Psoas muscle (tissue), 8 donors: ENCODE measurements around the gene MRPS9. TPM values are rescaled to one million over a fixed set of nuclear protein-coding genes. Genes with fewer than 3 reads are reported as not detected.

Experiments
- ATAC-seq, 4 donors: fragments of 200-7000 bp; cut with Tn5 transposase; one replicate each; pipeline ENCODE4 v1.9.1; 2020; ENCODE audit warnings: moderate library complexity in 3 of 4, mild to moderate bottlenecking in 2 of 4
- DNase-seq, 2 donors: peaks; one replicate each; pipeline ENCODE4 v3.0.0-alpha.2; 2020
- H3K27ac ChIP-seq: fragments of 200-600 bp; one replicate; pipeline ENCODE4 v1.8.0; 2022
- H3K27me3 ChIP-seq, 3 donors: fragments of 200-600 bp in 1 of 3; one replicate each; pipeline versions ENCODE4 v1.6.1 to v1.8.0; 2013 to 2022; ENCODE audit warnings: low read length in 2 of 3, mild to moderate bottlenecking in 2 of 3, moderate library complexity in 1 of 3; ENCODE audit not compliant: insufficient read depth in 3 of 3
- H3K36me3 ChIP-seq, 2 donors: fragments of 200-600 bp in 1 of 2; one replicate each; pipeline versions ENCODE4 v1.6.1 to v1.8.0; 2013 to 2022; ENCODE audit warnings: low read depth in 1 of 2, mild to moderate bottlenecking in 1 of 2, moderate library complexity in 1 of 2; ENCODE audit not compliant: insufficient read depth in 1 of 2
- H3K4me1 ChIP-seq: fragments of 200-600 bp; one replicate; pipeline ENCODE4 v1.8.0; 2022
- H3K4me3 ChIP-seq: fragments of 200-600 bp; one replicate; pipeline ENCODE4 v1.8.0; 2022; ENCODE audit warnings: mild to moderate bottlenecking
- H3K9me3 ChIP-seq: fragments of 200-600 bp; one replicate; pipeline ENCODE4 v1.8.0; 2022
- CTCF ChIP-seq: fragments of 200-600 bp; IDR thresholded peaks from one replicate; pipeline ENCODE4 v1.8.0; 2022; ENCODE audit warnings: antibody characterized with exemption
- whole genome bisulfite sequencing, 3 donors: extraction: QIAGEN DNeasy Blood & Tissue Kit; methylation state at CpG; one replicate each; pipeline versions ENCODE4 v1.1.6 to v1.1.7; 2013; 5-methylcytosine and 5-hydroxymethylcytosine counted together
- intact Hi-C, 2 donors: fragments of 100-400 bp; cut with DNase I; formaldehyde crosslinking; loops; one replicate each; pipeline versions ENCODE4 v1.11.0 to v1.14.2; 2022
- polyA plus RNA-seq, 3 donors: library from polyadenylated mRNA; stranded (reverse); fragments of 200-250 nt; gene quantifications; one replicate each; pipeline ENCODE4 v1.2.3, GENCODE V29; 2013
- total RNA-seq, 4 donors: library from RNA; stranded (reverse); fragmentation: NEBNext Ultra II Directional in 2 of 4; extraction: Animal tissue kit (Norgen Biotek cat#: 25700) in 2 of 4; gene quantifications; one replicate each; pipeline versions ENCODE4 v1.2.1 to v1.2.4, GENCODE V29; 2021 to 2023
- donor health status: healthy with polysubstance abuse.
- donor health status: DM: no; HTN: no; CAD: no; lungs with moderate emphysema.
- donor health status: Bipolar disorder and iron deficiency.
- donor health status: healthy.
- donor health status: DM: yes; HTN: yes; CAD: no.
- donor health status: DM: no; HTN: no; CAD: no.
- donor health status: DM: no; HTN: no; CAD: no.
- donor health status: DM: yes; HTN: yes; CAD: no.

MRPS9 gene
- total and polyA plus RNA-seq, 7 donors, result 41.3 to 62.4 (median 49.8) TPM

DNA sequence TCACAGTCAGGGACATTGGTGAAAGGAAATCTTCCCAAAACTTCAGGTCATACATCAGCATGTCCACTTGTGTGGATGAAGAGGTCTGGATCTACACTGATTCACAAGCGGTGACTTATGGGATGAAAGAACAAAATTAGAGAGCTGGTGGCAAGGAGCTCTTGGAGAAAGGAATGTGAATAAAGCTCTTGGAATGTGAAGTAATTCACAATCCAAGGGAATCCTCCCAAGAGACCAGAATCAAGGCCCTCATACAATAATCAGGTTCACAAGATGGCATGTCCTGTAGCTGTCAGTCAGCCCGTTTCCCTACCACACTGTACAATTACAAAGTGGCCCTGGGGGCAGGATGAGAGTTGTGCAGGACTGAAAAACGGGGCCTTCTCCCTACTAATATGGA lies 96.2 kb downstream of the MRPS9 start:
- H3K4me3 ChIP-seq, result no peak overlapping the region
- intact Hi-C loops, result no loop called here
- DNase-seq (no peak), ATAC-seq (no peak)
- no peak overlapping the region for H3K27ac ChIP-seq
- H3K4me1 ChIP-seq, result no peaks in the 10 kb centered on the region
- no peaks in the 10 kb centered on the region for H3K9me3 ChIP-seq
- no peaks in the 10 kb centered on the region for H3K27me3 ChIP-seq
- no peaks in the 10 kb centered on the region for H3K36me3 ChIP-seq
- no peak for TF ChIP-seq CTCF
- 51 to 67% (median 64%) methylated on average over 3 of the region's 3 CpGs for WGBS, 3 donors

GRCh38 chr2:105135436-105135835 lies 97.6 kb downstream of the MRPS9 start:
- WGBS, 3 donors, result 74 to 82% (median 80%) methylated on average over 6 of the region's 6 CpGs
- intact Hi-C loops, result no loop called here
- Histone ChIP-seq H3K27me3 (peaks cover 0 to 4% (median 0%) of the 10 kb centered on the region in 3 donors), H3K9me3 (no peaks in the 10 kb centered on the region), H3K4me3 (no peak overlapping the region), H3K4me1 (no peaks in the 10 kb centered on the region), H3K27ac (no peak overlapping the region), H3K36me3 (no peaks in the 10 kb centered on the region)
- DNase-seq, result no peak
- no peak for TF ChIP-seq CTCF
- ATAC-seq, result no peak

DNA sequence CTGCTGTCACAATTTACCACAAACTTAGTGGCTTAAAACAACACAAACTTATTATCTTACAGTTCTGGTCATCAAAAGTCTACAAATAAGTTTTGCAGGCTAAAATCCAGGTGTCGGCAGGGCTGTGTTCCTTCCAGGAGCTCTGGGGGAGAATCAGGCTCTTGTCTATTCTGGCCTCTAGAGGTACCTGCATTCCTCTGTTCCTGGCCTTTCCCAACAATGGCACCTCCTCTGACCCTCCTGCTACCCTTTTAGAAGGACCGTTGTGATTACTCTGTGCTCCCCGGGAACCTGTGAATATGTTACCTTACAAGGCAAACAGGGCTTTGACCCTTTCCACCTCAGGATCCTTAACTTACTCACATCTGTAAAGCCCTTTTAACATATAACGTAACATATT lies 98.5 kb downstream of the MRPS9 start:
- no peaks in the 10 kb centered on the region for H3K4me1 ChIP-seq
- no peak for ATAC-seq
- TF ChIP-seq CTCF, result no peak
- 79 to 83% (median 80%) methylated on average over 4 of the region's 4 CpGs for WGBS, 3 donors
- H3K4me3 ChIP-seq, result no peak overlapping the region
- no peak overlapping the region for H3K27ac ChIP-seq
- H3K36me3 ChIP-seq, result no peaks in the 10 kb centered on the region
- H3K9me3 ChIP-seq, result no peaks in the 10 kb centered on the region
- peaks cover 0 to 4% (median 0%) of the 10 kb centered on the region in 3 donors for H3K27me3 ChIP-seq
- DNase-seq, result no peak
- intact Hi-C loops, result no loop called here

GRCh38 chr2:105138643-105139042 lies 100.8 kb downstream of the MRPS9 start:
- intact Hi-C loops, result no loop called here
- Histone ChIP-seq H3K9me3 (no peaks in the 10 kb centered on the region), H3K36me3 (no peaks in the 10 kb centered on the region), H3K4me1 (no peaks in the 10 kb centered on the region), H3K27me3 (peaks cover 0 to 21% (median 3%) of the 10 kb centered on the region in 3 donors), H3K4me3 (no peak overlapping the region), H3K27ac (no peak overlapping the region)
- WGBS, 3 donors, result 78 to 82% (median 79%) methylated on average over 5 of the region's 5 CpGs
- TF ChIP-seq CTCF, result no peak
- ATAC-seq (no peak), DNase-seq (no peak)

DNA sequence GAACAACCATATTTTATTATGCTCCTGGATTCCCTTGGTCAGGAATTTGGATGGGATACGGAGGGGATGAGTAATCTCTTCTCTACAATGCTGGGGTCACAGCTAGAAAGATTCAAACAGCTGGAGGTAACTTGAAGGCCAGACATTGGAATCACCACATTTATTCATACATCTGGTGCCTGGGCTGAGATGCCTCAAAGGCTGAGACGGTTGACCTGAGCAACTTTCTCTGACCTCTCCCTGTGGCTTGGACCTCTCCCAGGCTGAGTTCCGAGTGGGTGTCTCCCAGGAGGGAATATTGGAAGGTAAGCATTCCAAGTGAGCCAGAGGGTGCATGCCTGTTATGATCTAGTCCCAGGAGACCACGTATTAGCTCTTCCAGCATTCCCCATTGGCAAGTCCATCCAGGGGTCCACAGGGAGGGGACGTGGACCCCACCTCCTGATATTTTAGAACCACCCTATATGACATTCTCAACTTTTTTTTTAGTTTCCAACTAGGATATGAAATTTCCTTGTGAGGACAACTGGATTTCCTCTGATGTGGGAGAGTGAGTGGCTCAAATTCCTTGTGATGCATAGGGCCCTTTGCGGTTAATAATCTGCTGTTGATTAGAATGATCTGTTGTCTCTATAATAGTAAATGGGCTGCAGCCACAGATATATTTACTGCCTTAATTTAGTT lies 101.8 kb downstream of the MRPS9 start:
- intact Hi-C loops, result loop anchor here in 1 of 2 donors (5.0 kb wide), 1 partner anchor 48 kb away; no protein-coding TSS in a partner anchor
- Histone ChIP-seq H3K4me3 (no peak overlapping the region), H3K27me3 (peaks cover 0 to 28% (median 8%) of the 10 kb centered on the region in 3 donors), H3K27ac (no peak overlapping the region), H3K9me3 (no peaks in the 10 kb centered on the region), H3K36me3 (no peaks in the 10 kb centered on the region), H3K4me1 (no peaks in the 10 kb centered on the region)
- TF ChIP-seq CTCF, result no peak
- 37 to 45% (median 40%) methylated on average over 6 of the region's 6 CpGs for WGBS, 3 donors
- no peak for DNase-seq
- ATAC-seq, result no peak
